PC-3 (cell line): ENCODE results near the gene EVA1B. TPM values are rescaled to one million over a fixed set of nuclear protein-coding genes. Genes with fewer than 3 reads are reported as not detected.

ENCODE experiments used
- ATAC-seq: fragments of 200-7000 bp; cut with Tn5 transposase; 2 replicates; pipeline ENCODE4 v1.9.1; 2020; ENCODE audit warnings: mild to moderate bottlenecking, moderate library complexity
- BruUV-seq: library from RNA; stranded (reverse); fragments of 400-500 nt; replicated peaks from 2 replicates; lab custom pipeline; 2021; lab: Mats Ljungman, UMichigan
- CTCF ChIA-PET: fragments of 300-600 bp; sonication (Branson Sonifier 250); formaldehyde crosslinking; loops from one replicate; lab custom pipeline; 2022; ENCODE audit warnings: antibody characterized with exemption; lab: Charles Lee
- POLR2A ChIA-PET: fragments of 300-600 bp; sonication (Branson Sonifier 250); formaldehyde crosslinking; loops from one replicate; lab custom pipeline; 2022; ENCODE audit warnings: antibody characterized with exemption; ENCODE audit not compliant: unreplicated experiment; lab: Charles Lee
- DNase-seq: peaks from one replicate; pipeline ENCODE4 v3.0.0-alpha.2; 2015
- H2AFZ ChIP-seq: fragments of 300-600 bp; sonication (generic); 2 replicates; pipeline ENCODE4 v1.6.0; 2016; ENCODE audit warnings: antibody characterized with exemption, low read length
- H3F3A ChIP-seq: fragments of 300-600 bp; sonication (generic); one replicate; pipeline ENCODE4 v1.6.0; 2017; ENCODE audit warnings: antibody characterized with exemption, low read length, control low read depth, mild to moderate bottlenecking; ENCODE audit not compliant: unreplicated experiment
- H3K27ac ChIP-seq: fragments of 300-600 bp; sonication (generic); 2 replicates; pipeline ENCODE4 v1.5.1; 2016; ENCODE audit warnings: mild to moderate bottlenecking, low read length
- H3K27me3 ChIP-seq: fragments of 300-600 bp; sonication (generic); 2 replicates; pipeline ENCODE4 v1.6.1; 2016; ENCODE audit warnings: low read length, mixed read lengths
- H3K36me3 ChIP-seq: fragments of 300-600 bp; sonication (generic); 2 replicates; pipeline ENCODE4 v1.6.1; 2016; ENCODE audit warnings: low read depth, mixed run types, low read length, mixed read lengths
- H3K4me1 ChIP-seq: fragments of 300-600 bp; sonication (generic); 2 replicates; pipeline ENCODE4 v1.5.1; 2016; ENCODE audit warnings: low read length; ENCODE audit not compliant: insufficient read depth
- H3K4me2 ChIP-seq: fragments of 300-600 bp; sonication (generic); 2 replicates; pipeline ENCODE4 v1.6.0; 2016; ENCODE audit warnings: low read length
- H3K4me3 ChIP-seq: fragments of 300-600 bp; sonication (generic); 2 replicates; pipeline ENCODE4 v1.5.1; 2016; ENCODE audit warnings: mild to moderate bottlenecking, low read length, mixed read lengths
- H3K79me2 ChIP-seq: fragments of 300-600 bp; sonication (generic); 2 replicates; pipeline ENCODE4 v1.6.1; 2017; ENCODE audit warnings: low read length, mixed read lengths
- H3K9ac ChIP-seq: fragments of 300-600 bp; sonication (generic); 2 replicates; pipeline ENCODE4 v1.6.0; 2016; ENCODE audit warnings: mild to moderate bottlenecking, low read length
- H3K9me2 ChIP-seq: fragments of 300-600 bp; sonication (generic); replicated peaks from 2 replicates; pipeline ENCODE4 v1.6.1; 2016; ENCODE audit warnings: mixed run types, low read length, mixed read lengths
- H3K9me3 ChIP-seq: fragments of 300-600 bp; sonication (generic); 2 replicates; pipeline ENCODE4 v1.6.1; 2016; ENCODE audit warnings: low read length, mixed read lengths
- H4K20me1 ChIP-seq: fragments of 300-600 bp; sonication (generic); 2 replicates; pipeline ENCODE4 v1.6.1; 2016; ENCODE audit warnings: low read length, mixed read lengths
- CTCF ChIP-seq: fragments of 300-600 bp; sonication (generic); conservative IDR thresholded peaks from 2 replicates; pipeline ENCODE4 v1.5.1; 2017; ENCODE audit warnings: antibody characterized with exemption, low read depth, mild to moderate bottlenecking, low read length
- EZH2 ChIP-seq: fragments of 300-600 bp; sonication (generic); IDR thresholded peaks from one replicate; pipeline ENCODE4 v1.6.1; 2017; ENCODE audit warnings: antibody characterized with exemption, mild to moderate bottlenecking, low read length; ENCODE audit not compliant: unreplicated experiment
- EZH2phosphoT487 ChIP-seq: fragments of 300-600 bp; sonication (generic); IDR thresholded peaks from 2 replicates; pipeline ENCODE4 v1.6.1; 2018; ENCODE audit warnings: mild to moderate bottlenecking, antibody characterized with exemption, low read length, borderline replicate concordance
- intact Hi-C: fragments of 100-400 bp; cut with micrococcal nuclease; formaldehyde crosslinking; loops from 2 replicates; pipeline ENCODE4 v1.9.0; 2023
- total RNA-seq: library from RNA; depleted of rRNA; stranded (reverse); fragments of >200 nt; gene quantifications from 2 replicates; pipeline ENCODE4 v1.2.3, GENCODE V29; 2014

EVA1B gene
- total RNA-seq, 1 experiment from 2014 or later, result 89.1 TPM

GRCh38 chr1:36306902-36307456 is 16.5 kb downstream of the EVA1B start:
- ChIA-PET POLR2A (interaction anchor here (0.7 to 1.0 kb wide), 2 partner anchors 54 to 80 kb away, joined by 3 read pairs; no protein-coding TSS in a partner anchor), CTCF (no interaction called here)
- Histone ChIP-seq H3K4me3 (peak overlapping the region; percentile 83), H3K9ac (peak overlapping the region; percentile 77), H3K9me3 (no peaks in the 10 kb centered on the region), H3K4me1 (peaks cover 21% of the 10 kb centered on the region), H3K79me2 (peaks cover 18% of the 10 kb centered on the region), H2AFZ (peak overlapping the region; percentile 91), H3K4me2 (peak overlapping the region; percentile 85), H3F3A (no peaks in the 10 kb centered on the region), H3K27me3 (no peaks in the 10 kb centered on the region), H4K20me1 (no peaks in the 10 kb centered on the region), H3K27ac (0 out of 2 replicates have a peak overlapping the region, but pooled peaks have one; percentile 53), H3K9me2 (no peaks in the 10 kb centered on the region), H3K36me3 (peaks cover 18% of the 10 kb centered on the region)
- DNase-seq, result peak; percentile 98
- ATAC-seq, result peak; percentile 96
- TF ChIP-seq CTCF (no peak), EZH2phosphoT487 (no peak), EZH2 (no peak)
- no TSS peak for BruUV-seq
- intact Hi-C loops, result loop anchor here (1.0 kb wide), 1 partner anchor 42 kb away; no protein-coding TSS in a partner anchor

GRCh38 chr1:36306210-36306901 is 17.1 kb downstream of the EVA1B start, which contains the start of gene SH3D21:
Gene SH3D21 (plus strand): TSS chr1:36306368. CDS start chr1:36306421, 53 bp downstream.
- ChIA-PET CTCF (interaction anchor here (1.9 kb wide), 1 partner anchor 157 kb away, joined by 8 read pairs; the partner anchor contains the start of gene TRAPPC3), POLR2A (interaction anchor here (0.5 to 1.0 kb wide), 3 partner anchors 53 to 664 kb away, joined by 3 to 12 read pairs (median 3); no protein-coding TSS in a partner anchor)
- no peaks in the 10 kb centered on the region for H3F3A ChIP-seq
- no peaks in the 10 kb centered on the region for H3K9me3 ChIP-seq
- no peaks in the 10 kb centered on the region for H3K27me3 ChIP-seq
- peak within 1 kb of the TSS; percentile 91 for H2AFZ ChIP-seq
- peak within 1 kb of the TSS; percentile 77 for H3K9ac ChIP-seq
- no TSS peak for BruUV-seq
- peak within 1 kb of the TSS; percentile 83 for H3K4me3 ChIP-seq
- peak; percentile 43 for TF ChIP-seq CTCF
- no peak for TF ChIP-seq EZH2phosphoT487
- H3K27ac ChIP-seq, result peak within 1 kb of the TSS; percentile 53
- peaks cover 23% of the 10 kb centered on the region for H3K4me1 ChIP-seq
- H3K36me3 ChIP-seq, result peaks cover 25% of the 10 kb centered on the region
- ATAC-seq (peak; percentile 66), DNase-seq (peak; percentile 49)
- H3K9me2 ChIP-seq, result no peaks in the 10 kb centered on the region
- intact Hi-C loops, result no loop called here
- peaks cover 24% of the 10 kb centered on the region for H3K79me2 ChIP-seq
- peak within 1 kb of the TSS; percentile 85 for H3K4me2 ChIP-seq
- no peaks in the 10 kb centered on the region for H4K20me1 ChIP-seq
